IPS-20b (cell line): ENCODE results near the gene C5orf34.
"Not testable (repeated sequence)": the region's sequence is repeated elsewhere in the genome, so short reads cannot be mapped to it uniquely, and the experiment has no call there.

ENCODE experiments used
- H3K27ac ChIP-seq: one replicate; pipeline ENCODE4 v1.5.1; 2013; ENCODE audit warnings: low read length
- H3K27me3 ChIP-seq: 2 replicates; pipeline ENCODE4 v1.6.1; 2013; ENCODE audit warnings: mild to moderate bottlenecking, low read length, inconsistent platforms; ENCODE audit not compliant: insufficient read depth
- H3K36me3 ChIP-seq: 2 replicates; pipeline ENCODE4 v1.6.1; 2013; ENCODE audit warnings: low read depth, mild to moderate bottlenecking, inconsistent platforms, low read length, moderate library complexity; ENCODE audit not compliant: insufficient read depth
- H3K4me1 ChIP-seq: 2 replicates; pipeline ENCODE4 v1.6.1; 2013; ENCODE audit warnings: mild to moderate bottlenecking, control low read depth, inconsistent platforms, low read length, moderate library complexity; ENCODE audit not compliant: insufficient read depth
- H3K4me3 ChIP-seq: 2 replicates; pipeline ENCODE4 v1.5.1; 2013; ENCODE audit warnings: mild to moderate bottlenecking, low read length, inconsistent platforms
- H3K9ac ChIP-seq: 2 replicates; pipeline ENCODE4 v1.6.1; 2013; ENCODE audit warnings: low read depth, mild to moderate bottlenecking, inconsistent platforms, low read length, moderate library complexity
- H3K9me3 ChIP-seq: 2 replicates; pipeline ENCODE4 v1.6.1; 2013; ENCODE audit warnings: mild to moderate bottlenecking, low read depth, low read length, inconsistent platforms; ENCODE audit not compliant: insufficient read depth

C5orf34 gene

DNA sequence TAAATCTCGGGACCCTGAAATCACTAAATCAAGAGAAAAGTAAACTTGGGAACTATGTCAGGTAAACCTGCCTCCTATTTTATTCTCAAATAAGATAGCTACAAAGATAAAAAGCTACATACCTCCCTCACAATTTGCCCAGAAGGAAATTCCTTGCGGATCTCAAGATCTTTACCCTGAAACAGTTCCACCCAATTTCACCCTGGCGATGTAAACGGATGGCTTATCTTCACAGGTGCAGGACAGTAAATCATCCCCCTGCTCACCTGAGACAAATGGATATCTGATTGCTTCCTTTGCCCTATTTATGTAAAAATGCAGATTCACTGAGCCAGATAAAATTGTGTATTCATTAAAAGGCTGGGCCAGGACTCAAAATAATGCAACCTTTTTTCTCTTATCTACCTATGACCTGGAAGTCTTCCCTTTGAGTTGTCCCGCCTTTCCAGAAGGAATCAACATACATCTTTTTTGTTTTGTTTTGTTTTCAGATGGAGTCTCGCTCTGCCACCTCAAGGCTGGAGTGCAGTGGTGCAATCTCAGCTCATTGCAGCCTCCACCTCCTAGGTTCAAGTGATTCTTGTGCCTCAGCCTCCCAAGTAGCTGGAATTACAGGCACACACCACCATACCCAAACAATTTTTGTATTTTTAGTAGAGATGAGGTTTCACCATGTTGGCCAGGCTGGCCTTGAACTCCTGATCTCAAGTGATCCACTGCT is 45.1 kb downstream of the C5orf34 start:
- H3K9ac ChIP-seq: no peak overlapping the region
- H3K36me3 ChIP-seq: 0 out of 2 replicates have a peak, but pooled peaks cover 6% of the 10 kb centered on the region
- no peaks in the 10 kb centered on the region for H3K27me3 ChIP-seq
- peaks cover 19% of the 10 kb centered on the region for H3K9me3 ChIP-seq
- no peak overlapping the region for H3K4me3 ChIP-seq
- H3K4me1 ChIP-seq: no peaks in the 10 kb centered on the region
- no peak overlapping the region for H3K27ac ChIP-seq

DNA sequence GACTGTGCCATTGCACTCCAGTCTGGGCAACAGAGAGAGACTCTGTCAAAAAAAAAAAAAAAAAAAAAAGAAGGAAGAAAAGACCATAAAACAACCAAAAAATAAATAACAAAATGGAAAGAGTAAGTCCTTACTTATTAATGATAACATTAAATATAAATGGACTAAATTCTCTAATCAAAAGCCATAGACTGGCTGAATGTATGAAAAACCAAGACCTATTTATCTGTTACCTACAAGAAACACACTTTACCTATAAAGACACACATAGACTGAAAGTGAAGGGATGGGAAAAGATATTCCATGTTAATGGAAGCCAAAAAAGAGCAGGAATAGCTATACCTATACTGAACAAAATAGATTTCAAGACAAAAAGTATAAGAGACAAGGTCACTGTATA is 47.8 kb downstream of the C5orf34 start:
- Histone ChIP-seq H3K9ac (no peak overlapping the region), H3K36me3 (0 out of 2 replicates have a peak, but pooled peaks cover 6% of the 10 kb centered on the region), H3K9me3 (peaks cover 19% of the 10 kb centered on the region), H3K27ac (no peak overlapping the region), H3K4me3 (no peak overlapping the region), H3K4me1 (no peaks in the 10 kb centered on the region), H3K27me3 (no peaks in the 10 kb centered on the region)

DNA sequence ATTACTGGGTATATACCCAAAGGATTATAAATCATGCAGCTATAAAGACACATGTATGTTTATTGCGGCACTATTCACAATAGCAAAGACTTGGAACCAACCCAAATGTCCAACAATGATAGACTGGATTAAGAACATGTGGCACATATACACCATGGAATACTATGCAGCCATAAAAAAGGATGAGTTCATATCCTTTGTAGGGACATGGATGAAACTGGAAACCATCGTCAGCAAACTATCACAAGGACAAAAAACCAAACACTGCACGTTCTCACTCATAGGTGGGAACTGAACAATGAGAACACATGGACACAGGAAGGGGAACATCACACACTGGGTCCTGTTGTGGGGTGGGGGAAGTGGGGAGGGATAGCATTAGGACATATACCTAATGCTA is 49.5 kb downstream of the C5orf34 start:
- not testable (repeated sequence) for H3K27me3 ChIP-seq, H3K9ac ChIP-seq, H3K36me3 ChIP-seq

DNA sequence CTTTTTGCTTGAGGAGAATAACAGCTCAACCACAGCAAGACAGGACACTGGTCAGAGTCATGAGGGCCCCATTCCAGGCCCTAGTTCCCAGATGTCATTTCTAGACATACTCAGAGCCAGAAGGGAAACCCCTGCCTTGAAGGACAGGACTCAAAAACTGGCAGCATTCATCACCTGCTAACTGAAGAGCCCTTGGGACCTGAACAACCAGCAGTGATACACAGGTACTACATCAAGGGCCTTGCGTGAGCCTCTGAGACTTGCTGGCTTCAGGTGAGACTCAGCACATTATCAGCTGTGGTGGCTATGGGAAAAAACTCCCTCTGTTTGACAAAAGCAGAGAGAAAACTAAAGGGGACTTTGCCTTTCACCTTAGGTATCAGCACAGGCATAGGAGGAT is 53.9 kb downstream of the C5orf34 start:
- Histone ChIP-seq H3K36me3 (0 out of 2 replicates have a peak, but pooled peaks cover 3% of the 10 kb centered on the region), H3K4me1 (no peaks in the 10 kb centered on the region), H3K9ac (no peak overlapping the region), H3K4me3 (no peak overlapping the region), H3K27ac (no peak overlapping the region), H3K27me3 (no peaks in the 10 kb centered on the region), H3K9me3 (peaks cover 25% of the 10 kb centered on the region)

More for the DNA sequence above, 49.5 kb downstream of the C5orf34 start:
- H3K4me3 ChIP-seq, H3K27ac ChIP-seq, H3K4me1 ChIP-seq: not testable (repeated sequence)
- H3K9me3 ChIP-seq: peaks cover 18% of the 10 kb centered on the region

DNA sequence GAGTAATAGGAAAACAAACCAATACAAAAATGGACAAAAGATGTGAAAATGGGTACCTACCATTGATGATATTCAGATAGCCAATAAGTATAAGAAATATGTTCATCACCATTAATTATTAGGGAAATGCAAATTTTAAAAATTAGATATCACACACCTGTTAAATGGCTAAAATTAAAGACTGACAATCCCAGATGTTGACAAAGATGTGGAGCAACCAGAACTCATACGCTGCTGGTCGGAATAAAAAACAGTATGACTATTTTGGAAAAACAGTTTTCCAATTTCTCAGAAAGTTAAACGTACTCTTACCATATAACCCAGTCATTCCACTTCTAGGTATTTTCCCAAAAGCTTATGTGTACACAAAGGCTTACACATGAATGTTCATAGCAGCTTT is 58.4 kb downstream of the C5orf34 start:
- H3K36me3 ChIP-seq: 0 out of 2 replicates have a peak, but pooled peaks cover under 1% of the 10 kb centered on the region

DNA sequence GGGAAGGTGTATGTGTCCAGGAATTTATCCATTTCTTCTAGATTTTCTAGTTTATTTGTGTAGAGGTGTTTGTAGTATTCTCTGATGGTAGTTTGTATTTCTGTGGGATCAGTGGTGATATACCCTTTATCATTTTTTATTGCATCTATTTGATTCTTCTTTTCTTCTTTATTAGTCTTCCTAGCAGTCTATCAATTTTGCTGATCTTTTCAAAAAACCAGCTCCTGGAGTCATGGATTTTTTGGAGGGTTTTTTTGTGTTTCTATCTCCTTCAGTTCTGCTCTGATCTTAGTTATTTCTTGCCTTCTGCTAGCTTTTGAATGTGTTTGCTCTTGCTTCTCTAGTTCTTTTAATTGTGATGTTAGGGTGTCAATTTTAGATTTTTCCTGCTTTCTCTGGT is 73.4 kb downstream of the C5orf34 start:
- not testable (repeated sequence) for H3K36me3 ChIP-seq, H3K27me3 ChIP-seq, H3K27ac ChIP-seq, H3K4me1 ChIP-seq, H3K4me3 ChIP-seq, H3K9ac ChIP-seq
- peaks cover 14% of the 10 kb centered on the region; the same call in 1 of the 2 replicates for H3K9me3 ChIP-seq

More for the DNA sequence above, 58.4 kb downstream of the C5orf34 start:
- H3K27me3 ChIP-seq: no peaks in the 10 kb centered on the region
- H3K4me3 ChIP-seq: no peak overlapping the region
- peaks cover 24% of the 10 kb centered on the region for H3K9me3 ChIP-seq
- no peak overlapping the region for H3K27ac ChIP-seq
- no peak overlapping the region for H3K9ac ChIP-seq
- no peaks in the 10 kb centered on the region for H3K4me1 ChIP-seq

DNA sequence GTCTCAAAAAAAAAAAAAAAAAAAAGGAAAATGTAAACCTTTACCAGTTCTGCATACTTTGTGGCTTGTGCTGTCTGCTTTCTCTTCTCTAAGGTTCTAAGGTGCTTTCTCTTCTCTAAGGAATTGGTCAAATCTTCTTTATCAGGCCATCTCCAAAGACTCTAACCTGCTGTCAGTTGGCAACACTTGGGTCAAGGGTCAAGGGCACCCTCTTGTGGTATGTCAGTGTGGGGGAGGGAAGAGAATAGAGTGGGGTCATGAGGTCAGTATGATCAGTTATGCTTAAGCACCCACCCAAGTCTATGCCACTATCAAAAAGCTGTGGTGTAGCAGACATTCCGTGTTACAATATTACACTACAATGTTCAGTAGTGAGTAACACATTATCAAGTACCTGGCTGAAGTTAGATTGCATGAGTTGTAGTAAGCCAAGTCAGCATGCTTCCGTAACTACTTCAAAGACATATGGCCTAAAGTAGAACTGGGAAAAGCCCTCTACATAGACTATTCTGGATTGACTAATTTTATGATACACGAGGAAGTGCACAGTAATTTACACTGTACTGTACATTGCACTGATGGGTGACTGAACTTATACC is 77.8 kb downstream of the C5orf34 start:
- H3K27ac ChIP-seq: no peak overlapping the region
- no peaks in the 10 kb centered on the region for H3K9me3 ChIP-seq
- no peak overlapping the region for H3K9ac ChIP-seq
- no peaks in the 10 kb centered on the region for H3K4me1 ChIP-seq
- no peaks in the 10 kb centered on the region for H3K36me3 ChIP-seq
- H3K27me3 ChIP-seq: no peaks in the 10 kb centered on the region
- H3K4me3 ChIP-seq: no peak overlapping the region
